WTC11 (cell line): ENCODE data around the gene SLC24A4. TPM values are rescaled to one million over a fixed set of nuclear protein-coding genes. Genes with fewer than 3 reads are reported as not detected.

Experiments
- ATAC-seq: fragments of 200-7000 bp; cut with Tn5 transposase; 2 replicates; pipeline ENCODE4 v1.10.0; 2021; ENCODE audit warnings: mild to moderate bottlenecking, moderate library complexity
- CTCF ChIA-PET: fragments of 300-600 bp; sonication (Branson Sonifier 250); formaldehyde crosslinking; loops from one replicate; lab custom pipeline; 2021; ENCODE audit warnings: antibody characterized with exemption; lab: Charles Lee
- POLR2A ChIA-PET: fragments of 350-600 bp; sonication (Branson Sonifier 250); formaldehyde crosslinking; loops from one replicate; lab custom pipeline; 2021; ENCODE audit warnings: antibody characterized with exemption; lab: Charles Lee
- DNase-seq: peaks from one replicate; pipeline ENCODE4 v3.0.0; 2021; ENCODE audit warnings: low spot score
- H3K27ac Mint-ChIP-seq: 2 replicates; pipeline ENCODE4 v1.8.0; 2021; ENCODE audit warnings: mixed read lengths
- H3K27me3 Mint-ChIP-seq: 2 replicates; pipeline ENCODE4 v1.8.0; 2021; ENCODE audit warnings: low read depth, mild to moderate bottlenecking, moderate library complexity, mixed read lengths
- H3K36me3 Mint-ChIP-seq: 2 replicates; pipeline ENCODE4 v1.8.0; 2021; ENCODE audit warnings: mixed read lengths
- H3K4me1 Mint-ChIP-seq: 2 replicates; pipeline ENCODE4 v1.8.0; 2022; ENCODE audit warnings: mixed read lengths
- H3K4me3 Mint-ChIP-seq: 2 replicates; pipeline ENCODE4 v1.8.0; 2021; ENCODE audit warnings: mild to moderate bottlenecking, moderate library complexity, mixed read lengths
- H3K9me3 Mint-ChIP-seq: 2 replicates; pipeline ENCODE4 v1.8.0; 2021; ENCODE audit warnings: mixed read lengths
- CBFB ChIP-seq: sonication (generic); formaldehyde crosslinking; IDR thresholded peaks from 2 replicates; pipeline ENCODE4 v1.8.1; 2022; ENCODE audit warnings: mild to moderate bottlenecking, low read depth, missing genetic modification reagents
- CREM ChIP-seq: sonication (generic); formaldehyde crosslinking; IDR thresholded peaks from 2 replicates; pipeline ENCODE4 v1.8.1; 2022; ENCODE audit warnings: mild to moderate bottlenecking, missing genetic modification reagents, moderate library complexity
- ESRRA ChIP-seq: sonication (generic); formaldehyde crosslinking; IDR thresholded peaks from 2 replicates; pipeline ENCODE4 v1.8.1; 2022; ENCODE audit warnings: mild to moderate bottlenecking, missing genetic modification reagents, borderline replicate concordance
- ETV6 ChIP-seq: sonication (generic); formaldehyde crosslinking; IDR thresholded peaks from 2 replicates; pipeline ENCODE4 v1.8.1; 2022; ENCODE audit warnings: mild to moderate bottlenecking, missing genetic modification reagents
- NR2C2 ChIP-seq: sonication (generic); formaldehyde crosslinking; IDR thresholded peaks from 2 replicates; pipeline ENCODE4 v1.8.0; 2022; ENCODE audit warnings: mild to moderate bottlenecking, missing genetic modification reagents
- SP1 ChIP-seq: sonication (generic); formaldehyde crosslinking; conservative IDR thresholded peaks from 2 replicates; pipeline ENCODE4 v1.8.1; 2022; ENCODE audit warnings: missing genetic modification reagents
- TCF7 ChIP-seq: sonication (generic); formaldehyde crosslinking; IDR thresholded peaks from 2 replicates; pipeline ENCODE4 v1.8.0; 2022; ENCODE audit warnings: mild to moderate bottlenecking, low read depth, missing genetic modification reagents, moderate library complexity
- ZNF138 ChIP-seq: sonication (generic); formaldehyde crosslinking; conservative IDR thresholded peaks from 2 replicates; pipeline ENCODE4 v1.8.1; 2022; ENCODE audit warnings: mild to moderate bottlenecking, moderate library complexity, missing genetic modification reagents
- ZNF671 ChIP-seq: fragments of 250-450 bp; sonication (Bioruptor Pico); IDR thresholded peaks from 2 replicates; pipeline ENCODE4 v1.8.0; 2021; ENCODE audit warnings: mild to moderate bottlenecking
- total RNA-seq: library from RNA; stranded (reverse); gene quantifications from 3 replicates; pipeline ENCODE4 v1.2.3, GENCODE V29; 2021
- TF ChIP-seq, protein P1 (sequence below): fragments of 250-450 bp; sonication (Bioruptor Pico); IDR thresholded peaks from 2 replicates; pipeline ENCODE4 v1.9.0; 2021; ENCODE audit warnings: mild to moderate bottlenecking, borderline replicate concordance
- TF ChIP-seq, protein P2 (sequence below): sonication (generic); formaldehyde crosslinking; IDR thresholded peaks from 2 replicates; pipeline ENCODE4 v1.8.1; 2023; ENCODE audit warnings: mild to moderate bottlenecking, moderate library complexity, missing genetic modification reagents
- TF ChIP-seq, protein P3 (sequence below): fragments of 250-450 bp; sonication (Bioruptor Pico); IDR thresholded peaks from 2 replicates; pipeline ENCODE4 v1.8.0; 2021; ENCODE audit warnings: mild to moderate bottlenecking
- TF ChIP-seq, protein P4 (sequence below): fragments of 250-450 bp; sonication (Bioruptor Pico); IDR thresholded peaks from 2 replicates; pipeline ENCODE4 v1.9.0; 2021; ENCODE audit warnings: mild to moderate bottlenecking
- TF ChIP-seq, protein P5 (sequence below): sonication (generic); formaldehyde crosslinking; IDR thresholded peaks from 2 replicates; pipeline ENCODE4 v1.8.1; 2022; ENCODE audit warnings: low read depth, mild to moderate bottlenecking, moderate library complexity, missing genetic modification reagents, borderline replicate concordance
- TF ChIP-seq, protein P6 (sequence below): sonication (generic); formaldehyde crosslinking; conservative IDR thresholded peaks from 2 replicates; pipeline ENCODE4 v1.8.1; 2022; ENCODE audit warnings: mild to moderate bottlenecking, missing genetic modification reagents

Gene SLC24A4
- total RNA-seq, 1 experiment from 2014 or later: 0.90 TPM

DNA sequence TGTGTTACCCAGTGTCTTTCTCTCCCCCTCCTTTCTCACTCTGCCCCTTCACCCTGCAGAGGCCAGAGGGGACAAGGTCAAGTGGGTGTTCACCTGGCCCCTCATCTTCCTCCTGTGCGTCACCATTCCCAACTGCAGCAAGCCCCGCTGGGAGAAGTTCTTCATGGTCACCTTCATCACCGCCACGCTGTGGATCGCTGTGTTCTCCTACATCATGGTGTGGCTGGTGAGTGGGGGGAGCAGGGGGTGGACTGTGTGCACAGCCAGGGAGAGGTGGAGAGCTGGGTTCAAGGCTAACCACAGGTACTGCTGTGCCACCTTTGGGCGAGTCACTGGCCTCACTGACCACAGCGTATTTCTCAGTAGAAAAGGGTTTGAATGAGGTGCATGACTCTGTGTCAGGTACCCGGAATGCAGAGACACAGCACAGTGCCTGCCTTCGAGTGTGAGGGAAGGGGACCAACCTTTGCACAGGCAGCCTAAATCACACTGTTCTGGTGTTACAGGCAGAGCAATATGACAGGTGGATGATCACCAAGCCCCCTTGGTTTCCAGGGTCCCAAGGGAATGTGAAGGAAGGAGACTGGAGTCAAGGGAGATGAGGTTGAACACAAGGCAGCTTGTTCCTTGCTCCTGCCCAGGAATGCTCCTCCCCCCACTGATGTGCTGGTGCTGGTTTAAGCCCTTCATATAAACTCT, 159.8 kb downstream of the SLC24A4 start (continued):
- TF ChIP-seq, protein P1, sequence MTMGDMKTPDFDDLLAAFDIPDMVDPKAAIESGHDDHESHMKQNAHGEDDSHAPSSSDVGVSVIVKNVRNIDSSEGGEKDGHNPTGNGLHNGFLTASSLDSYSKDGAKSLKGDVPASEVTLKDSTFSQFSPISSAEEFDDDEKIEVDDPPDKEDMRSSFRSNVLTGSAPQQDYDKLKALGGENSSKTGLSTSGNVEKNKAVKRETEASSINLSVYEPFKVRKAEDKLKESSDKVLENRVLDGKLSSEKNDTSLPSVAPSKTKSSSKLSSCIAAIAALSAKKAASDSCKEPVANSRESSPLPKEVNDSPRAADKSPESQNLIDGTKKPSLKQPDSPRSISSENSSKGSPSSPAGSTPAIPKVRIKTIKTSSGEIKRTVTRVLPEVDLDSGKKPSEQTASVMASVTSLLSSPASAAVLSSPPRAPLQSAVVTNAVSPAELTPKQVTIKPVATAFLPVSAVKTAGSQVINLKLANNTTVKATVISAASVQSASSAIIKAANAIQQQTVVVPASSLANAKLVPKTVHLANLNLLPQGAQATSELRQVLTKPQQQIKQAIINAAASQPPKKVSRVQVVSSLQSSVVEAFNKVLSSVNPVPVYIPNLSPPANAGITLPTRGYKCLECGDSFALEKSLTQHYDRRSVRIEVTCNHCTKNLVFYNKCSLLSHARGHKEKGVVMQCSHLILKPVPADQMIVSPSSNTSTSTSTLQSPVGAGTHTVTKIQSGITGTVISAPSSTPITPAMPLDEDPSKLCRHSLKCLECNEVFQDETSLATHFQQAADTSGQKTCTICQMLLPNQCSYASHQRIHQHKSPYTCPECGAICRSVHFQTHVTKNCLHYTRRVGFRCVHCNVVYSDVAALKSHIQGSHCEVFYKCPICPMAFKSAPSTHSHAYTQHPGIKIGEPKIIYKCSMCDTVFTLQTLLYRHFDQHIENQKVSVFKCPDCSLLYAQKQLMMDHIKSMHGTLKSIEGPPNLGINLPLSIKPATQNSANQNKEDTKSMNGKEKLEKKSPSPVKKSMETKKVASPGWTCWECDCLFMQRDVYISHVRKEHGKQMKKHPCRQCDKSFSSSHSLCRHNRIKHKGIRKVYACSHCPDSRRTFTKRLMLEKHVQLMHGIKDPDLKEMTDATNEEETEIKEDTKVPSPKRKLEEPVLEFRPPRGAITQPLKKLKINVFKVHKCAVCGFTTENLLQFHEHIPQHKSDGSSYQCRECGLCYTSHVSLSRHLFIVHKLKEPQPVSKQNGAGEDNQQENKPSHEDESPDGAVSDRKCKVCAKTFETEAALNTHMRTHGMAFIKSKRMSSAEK (CRISPR knock-in tag): no peak

DNA sequence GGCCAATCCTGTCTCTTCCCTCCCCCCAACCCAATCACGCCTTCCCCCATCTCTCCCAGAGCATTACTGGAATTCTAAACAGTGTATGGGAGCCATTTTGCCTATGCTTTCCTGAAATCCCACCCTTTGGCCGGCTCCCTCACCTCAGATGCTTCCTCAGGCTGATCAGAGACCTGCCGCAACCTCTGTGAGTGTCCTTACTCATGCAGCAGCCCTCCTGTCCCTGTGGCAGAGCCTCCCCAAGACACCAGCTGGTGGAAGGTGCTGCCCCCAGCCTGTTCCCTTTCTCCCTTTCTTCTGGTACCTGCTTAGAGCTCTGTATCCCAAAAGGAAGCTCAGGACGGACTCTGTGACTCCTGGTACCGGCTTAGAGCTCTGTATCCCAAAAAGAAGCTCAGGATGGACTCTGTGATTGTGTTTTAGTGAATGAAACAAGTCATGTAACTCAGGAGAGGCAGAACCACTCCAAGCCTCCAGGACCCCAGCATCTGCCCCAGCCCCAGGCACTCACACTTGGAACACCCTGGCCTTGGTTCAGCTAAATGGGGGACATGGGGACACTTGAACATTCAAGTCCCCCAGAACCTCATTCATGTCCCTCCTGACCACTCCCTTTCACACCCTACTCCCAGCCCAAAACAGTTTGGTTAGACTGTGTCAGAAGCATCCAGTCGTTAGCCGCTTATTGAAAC, 161.3 kb downstream of the SLC24A4 start:
- Mint-ChIP-seq H3K27me3 (no peaks in the 10 kb centered on the region; the same call in 1 of the 2 replicates), H3K4me1 (peaks cover 19% of the 10 kb centered on the region), H3K4me3 (no peak overlapping the region), H3K36me3 (no peaks in the 10 kb centered on the region), H3K27ac (no peak overlapping the region), H3K9me3 (peaks cover 10% of the 10 kb centered on the region)
- ChIA-PET CTCF (interaction anchor here (0.5 kb wide), 2 partner anchors 124 to 285 kb away, joined by 3 to 4 read pairs; no protein-coding TSS in a partner anchor), POLR2A (no interaction called here)
- no peak for DNase-seq
- ATAC-seq: no peak
- TF ChIP-seq, protein P2, sequence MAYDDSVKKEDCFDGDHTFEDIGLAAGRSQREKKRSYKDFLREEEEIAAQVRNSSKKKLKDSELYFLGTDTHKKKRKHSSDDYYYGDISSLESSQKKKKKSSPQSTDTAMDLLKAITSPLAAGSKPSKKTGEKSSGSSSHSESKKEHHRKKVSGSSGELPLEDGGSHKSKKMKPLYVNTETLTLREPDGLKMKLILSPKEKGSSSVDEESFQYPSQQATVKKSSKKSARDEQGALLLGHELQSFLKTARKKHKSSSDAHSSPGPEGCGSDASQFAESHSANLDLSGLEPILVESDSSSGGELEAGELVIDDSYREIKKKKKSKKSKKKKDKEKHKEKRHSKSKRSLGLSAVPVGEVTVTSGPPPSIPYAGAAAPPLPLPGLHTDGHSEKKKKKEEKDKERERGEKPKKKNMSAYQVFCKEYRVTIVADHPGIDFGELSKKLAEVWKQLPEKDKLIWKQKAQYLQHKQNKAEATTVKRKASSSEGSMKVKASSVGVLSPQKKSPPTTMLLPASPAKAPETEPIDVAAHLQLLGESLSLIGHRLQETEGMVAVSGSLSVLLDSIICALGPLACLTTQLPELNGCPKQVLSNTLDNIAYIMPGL: no peak
- TF ChIP-seq TCF7 (CRISPR knock-in tag) (no peak), SP1 (no peak), ETV6 (CRISPR knock-in tag) (no peak), ZNF671 (CRISPR knock-in tag) (no peak), NR2C2 (CRISPR knock-in tag) (no peak), CREM (no peak), CBFB (CRISPR knock-in tag) (no peak), ESRRA (CRISPR knock-in tag) (no peak), ZNF138 (CRISPR knock-in tag) (no peak)
- TF ChIP-seq, protein P3, sequence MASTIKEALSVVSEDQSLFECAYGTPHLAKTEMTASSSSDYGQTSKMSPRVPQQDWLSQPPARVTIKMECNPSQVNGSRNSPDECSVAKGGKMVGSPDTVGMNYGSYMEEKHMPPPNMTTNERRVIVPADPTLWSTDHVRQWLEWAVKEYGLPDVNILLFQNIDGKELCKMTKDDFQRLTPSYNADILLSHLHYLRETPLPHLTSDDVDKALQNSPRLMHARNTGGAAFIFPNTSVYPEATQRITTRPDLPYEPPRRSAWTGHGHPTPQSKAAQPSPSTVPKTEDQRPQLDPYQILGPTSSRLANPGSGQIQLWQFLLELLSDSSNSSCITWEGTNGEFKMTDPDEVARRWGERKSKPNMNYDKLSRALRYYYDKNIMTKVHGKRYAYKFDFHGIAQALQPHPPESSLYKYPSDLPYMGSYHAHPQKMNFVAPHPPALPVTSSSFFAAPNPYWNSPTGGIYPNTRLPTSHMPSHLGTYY (CRISPR knock-in tag): no peak
- TF ChIP-seq, protein P4, sequence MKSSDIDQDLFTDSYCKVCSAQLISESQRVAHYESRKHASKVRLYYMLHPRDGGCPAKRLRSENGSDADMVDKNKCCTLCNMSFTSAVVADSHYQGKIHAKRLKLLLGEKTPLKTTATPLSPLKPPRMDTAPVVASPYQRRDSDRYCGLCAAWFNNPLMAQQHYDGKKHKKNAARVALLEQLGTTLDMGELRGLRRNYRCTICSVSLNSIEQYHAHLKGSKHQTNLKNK (CRISPR knock-in tag): no peak
- TF ChIP-seq, protein P5, sequence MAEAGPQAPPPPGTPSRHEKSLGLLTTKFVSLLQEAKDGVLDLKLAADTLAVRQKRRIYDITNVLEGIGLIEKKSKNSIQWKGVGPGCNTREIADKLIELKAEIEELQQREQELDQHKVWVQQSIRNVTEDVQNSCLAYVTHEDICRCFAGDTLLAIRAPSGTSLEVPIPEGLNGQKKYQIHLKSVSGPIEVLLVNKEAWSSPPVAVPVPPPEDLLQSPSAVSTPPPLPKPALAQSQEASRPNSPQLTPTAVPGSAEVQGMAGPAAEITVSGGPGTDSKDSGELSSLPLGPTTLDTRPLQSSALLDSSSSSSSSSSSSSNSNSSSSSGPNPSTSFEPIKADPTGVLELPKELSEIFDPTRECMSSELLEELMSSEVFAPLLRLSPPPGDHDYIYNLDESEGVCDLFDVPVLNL (CRISPR knock-in tag): no peak
- TF ChIP-seq, protein P6, sequence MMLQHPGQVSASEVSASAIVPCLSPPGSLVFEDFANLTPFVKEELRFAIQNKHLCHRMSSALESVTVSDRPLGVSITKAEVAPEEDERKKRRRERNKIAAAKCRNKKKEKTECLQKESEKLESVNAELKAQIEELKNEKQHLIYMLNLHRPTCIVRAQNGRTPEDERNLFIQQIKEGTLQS (CRISPR knock-in tag): no peak
